Activated T-cell treated with anti-CD3 and anti-CD28 coated beads for 4 hours (primary cell): ENCODE results near the gene BRMS1.

Source experiments
- DNase-seq: peaks from one replicate; pipeline ENCODE4 v3.0.0-alpha.2; 2020

Gene BRMS1

GRCh38 chr11:66336234-66337102 lies 8.4 kb downstream of the BRMS1 start, which contains the start of gene RIN1:
Gene RIN1, minus strand, starts transcription at chr11:66336434. Its CDS starts 32 bp downstream, at chr11:66336402.
- DNase-seq = no peak

- no peak for DNase-seq
Observed at GRCh38 chr11:66335531-66336233, 9.2 kb downstream of the BRMS1 start.

- DNase-seq = no peak
Observed at GRCh38 chr11:66334605-66335442, 10.1 kb downstream of the BRMS1 start.

DNA sequence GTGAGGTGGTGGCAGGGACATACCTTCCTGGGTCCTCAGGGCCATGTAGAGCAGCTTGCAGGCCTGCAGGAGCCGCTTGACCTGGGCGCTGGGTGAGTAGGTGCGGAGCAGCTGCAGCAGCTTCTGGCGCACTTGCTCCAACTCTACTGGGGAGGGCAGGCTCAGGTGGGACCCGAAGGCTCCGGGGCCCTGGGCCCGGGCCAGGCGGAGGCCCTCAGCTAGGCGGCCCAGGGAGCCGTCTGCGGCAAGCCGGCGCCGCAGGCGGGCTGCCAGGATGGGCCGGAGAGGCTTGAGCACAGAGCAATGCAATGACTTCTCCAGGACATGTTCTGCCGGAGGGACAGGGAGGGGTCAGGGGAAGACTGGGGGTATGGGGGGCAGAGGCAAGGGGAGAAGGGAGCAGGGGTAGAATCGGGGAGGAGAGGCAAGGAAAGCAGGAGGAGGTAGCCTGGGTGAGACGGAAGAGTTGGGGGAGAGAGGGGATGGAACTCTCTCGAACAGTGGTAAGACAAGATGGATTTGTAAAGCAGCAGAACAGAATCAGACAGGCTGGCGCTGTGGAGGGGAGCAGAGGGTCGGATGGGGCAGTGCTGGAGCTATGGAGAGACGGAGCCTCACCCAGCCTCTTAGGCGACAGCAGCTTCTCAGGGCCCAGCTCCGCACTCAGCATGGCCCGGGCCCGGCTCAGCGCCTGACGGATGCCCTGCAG lies 10.9 kb downstream of the BRMS1 start:
- DNase-seq = no peak

GRCh38 chr11:66333220-66333877 lies 11.6 kb downstream of the BRMS1 start:
- no peak for DNase-seq

DNA sequence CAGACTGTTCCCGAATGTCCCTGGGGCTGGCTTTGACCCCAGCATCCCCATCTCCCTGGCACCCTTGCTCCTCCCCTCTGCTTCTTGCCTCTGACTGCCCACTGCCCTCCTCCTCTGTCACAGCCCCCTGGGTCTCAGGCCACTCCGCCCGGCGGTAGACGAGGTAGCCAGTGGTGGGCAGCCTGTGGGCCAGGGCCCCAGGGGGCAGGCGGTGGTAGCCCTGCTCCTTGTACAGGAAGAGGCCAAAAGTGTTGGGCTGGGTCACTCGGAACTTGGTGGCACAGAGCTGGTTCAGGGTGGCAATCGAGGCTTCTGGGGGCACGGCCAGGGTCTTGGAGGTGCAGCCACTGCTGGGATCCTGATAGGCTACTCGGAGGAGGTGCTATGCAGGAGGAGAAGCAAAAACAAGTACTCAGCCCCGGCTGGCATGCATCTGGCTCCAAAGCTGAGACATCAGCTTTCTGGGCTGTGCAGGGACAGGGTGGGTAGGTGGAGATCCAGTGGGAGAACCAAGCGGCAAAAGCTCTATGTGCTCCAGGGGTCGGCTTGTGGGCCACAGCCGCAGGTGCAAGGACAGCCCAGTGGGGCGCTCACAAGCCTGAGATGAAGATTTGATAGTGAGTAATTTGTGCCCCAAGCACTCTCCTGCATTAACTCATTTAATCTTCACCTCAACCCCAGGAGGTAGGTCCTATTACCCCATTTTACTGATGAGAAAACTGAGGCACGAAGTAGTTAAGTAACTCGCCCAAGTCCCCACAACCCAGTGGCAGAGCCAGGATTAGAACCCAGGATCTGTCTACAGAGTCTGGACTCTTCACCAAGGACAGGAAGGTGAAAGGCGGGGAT lies 12.3 kb downstream of the BRMS1 start:
- DNase-seq = no peak

DNA sequence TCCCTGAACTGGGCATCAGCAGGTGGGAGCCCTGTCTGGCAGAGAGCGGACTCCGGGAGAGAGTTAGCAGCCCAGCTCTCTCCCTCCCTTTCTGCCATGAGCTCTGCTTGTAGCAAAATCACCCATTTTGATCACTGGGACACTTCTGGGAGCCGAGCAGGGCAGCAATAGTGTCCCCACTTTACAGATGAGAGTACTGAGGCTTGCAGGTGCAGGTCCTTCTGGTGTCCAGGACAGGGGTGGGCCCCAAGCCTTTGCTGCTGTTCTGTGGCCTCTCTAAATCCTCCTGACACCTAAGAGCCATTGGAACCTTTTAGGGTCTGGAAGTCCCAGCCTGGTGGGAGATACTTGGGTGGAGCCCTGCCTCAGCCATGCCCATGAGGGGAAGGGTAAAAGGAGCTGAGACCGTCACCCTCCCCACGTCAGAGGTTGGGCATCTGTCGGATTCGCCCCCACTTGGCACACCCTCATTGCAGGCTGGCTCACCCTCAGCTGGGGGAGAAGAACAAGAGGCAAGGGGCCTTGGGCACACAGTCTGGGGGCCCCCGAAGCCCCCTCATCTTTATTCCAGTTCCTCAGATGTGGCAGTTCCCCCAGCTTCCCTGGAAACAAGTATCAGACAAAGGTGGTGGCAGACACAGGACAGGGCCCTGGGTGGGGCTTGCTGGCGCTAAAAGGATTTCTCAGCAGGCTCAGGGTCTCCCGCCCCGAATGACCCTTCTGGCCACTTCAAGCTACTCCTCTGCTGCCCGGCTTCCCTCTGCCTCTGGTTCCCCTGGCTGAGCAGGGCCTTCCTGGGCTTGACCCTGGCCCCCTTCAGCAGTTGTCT lies 13.1 kb downstream of the BRMS1 start:
- no peak for DNase-seq

DNA sequence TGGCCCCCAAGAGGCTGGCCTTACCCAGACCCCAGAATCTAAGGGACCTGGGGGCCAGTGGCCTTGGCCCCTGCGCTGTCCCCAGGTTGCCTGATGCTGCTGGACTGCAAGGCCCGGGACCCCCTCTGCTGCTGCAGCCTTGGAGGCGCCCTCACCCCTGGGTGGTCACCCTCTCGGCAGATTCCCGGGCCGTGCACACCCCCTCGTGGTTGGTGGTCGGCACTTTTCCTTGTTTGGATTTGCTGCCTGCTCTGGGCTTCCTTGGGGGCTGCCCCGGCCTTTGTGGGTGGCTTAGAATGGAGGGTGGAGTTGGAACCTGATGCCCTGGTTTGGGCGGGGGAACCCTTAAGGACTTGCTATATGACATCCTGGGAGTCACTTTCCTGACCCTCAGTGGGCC lies 14.0 kb downstream of the BRMS1 start:
- no peak for DNase-seq

DNA sequence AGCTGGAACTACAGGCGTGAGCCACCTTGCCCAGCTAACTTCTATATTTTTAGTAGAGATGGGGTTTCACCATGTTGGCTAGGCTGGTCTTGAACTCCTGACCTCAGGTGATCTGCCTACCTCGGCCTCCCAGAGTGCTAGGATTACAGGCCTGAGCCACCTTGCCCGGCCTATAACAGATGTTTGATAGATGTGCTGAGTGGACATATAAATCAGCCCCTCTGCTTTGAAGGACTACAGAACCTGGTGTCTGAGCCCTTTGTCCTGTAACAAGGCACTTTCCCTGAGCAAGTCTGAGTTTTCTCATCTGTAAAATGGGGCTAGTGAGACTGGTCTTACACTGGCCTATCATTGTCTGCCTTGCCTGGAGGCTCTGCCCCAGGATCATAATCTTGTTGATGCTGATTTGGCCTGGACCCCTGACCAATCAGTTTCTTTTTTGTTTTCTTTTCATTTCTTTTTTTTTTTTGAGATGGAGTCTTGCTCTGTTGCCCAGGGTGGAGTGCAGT lies 15.7 kb downstream of the BRMS1 start:
- no peak for DNase-seq

DNA sequence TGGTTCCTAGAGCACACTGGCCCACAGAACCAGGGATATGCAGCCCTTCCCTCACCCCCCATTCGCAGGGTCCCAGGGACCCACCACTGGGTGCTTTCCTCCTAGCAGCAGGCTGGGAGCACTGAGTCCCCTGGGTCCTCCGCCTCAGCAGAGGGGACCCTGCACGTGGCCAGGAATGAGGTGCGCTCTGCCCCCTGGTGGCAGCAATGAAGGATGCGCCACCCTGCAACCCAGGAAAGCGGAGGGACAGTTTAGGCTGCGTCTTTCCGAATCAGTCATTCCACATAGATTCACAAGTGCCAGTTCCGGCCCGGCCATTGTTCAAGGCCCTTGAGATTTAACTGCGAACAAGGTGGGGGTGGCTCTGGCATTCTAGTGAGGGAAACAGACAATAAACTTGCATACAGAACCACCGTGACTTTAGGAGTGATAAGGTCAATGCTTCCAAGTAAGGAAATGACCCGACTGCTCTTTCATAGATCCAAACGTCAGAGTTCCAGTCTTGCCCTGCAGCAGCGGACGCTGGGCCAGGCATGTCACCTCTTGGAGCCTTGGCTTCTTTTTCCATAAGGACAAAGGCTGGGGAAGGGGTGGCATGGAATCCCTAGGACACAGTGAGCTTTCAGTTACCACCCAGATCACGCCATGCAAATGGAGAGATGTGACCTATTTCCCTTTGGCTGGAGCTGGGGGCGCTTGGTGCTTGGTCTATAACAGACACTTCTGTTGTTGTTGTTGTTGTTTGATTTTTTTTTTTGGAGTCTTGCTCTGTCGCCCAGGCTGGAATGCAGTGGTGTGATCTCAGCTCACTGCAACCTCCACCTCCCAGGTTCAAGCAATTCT lies 16.4 kb downstream of the BRMS1 start:
- peak; percentile 72 for DNase-seq

DNA sequence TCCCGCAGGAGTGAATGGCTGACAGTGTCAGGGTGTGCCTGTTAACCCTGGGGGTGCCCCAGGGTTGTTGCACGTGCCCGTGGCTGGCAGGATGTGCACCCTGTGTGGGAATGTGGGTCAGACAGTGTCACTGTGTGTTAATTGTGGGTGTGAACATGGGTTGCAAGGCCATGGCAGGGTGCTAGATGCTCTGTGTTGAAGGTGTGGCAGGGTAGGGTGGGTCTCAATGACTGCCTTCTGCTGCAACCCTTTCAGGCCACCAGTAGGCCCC lies 16.9 kb downstream of the BRMS1 start:
- no peak for DNase-seq

GRCh38 chr11:66327171-66328030 lies 17.5 kb downstream of the BRMS1 start:
- no peak for DNase-seq

DNA sequence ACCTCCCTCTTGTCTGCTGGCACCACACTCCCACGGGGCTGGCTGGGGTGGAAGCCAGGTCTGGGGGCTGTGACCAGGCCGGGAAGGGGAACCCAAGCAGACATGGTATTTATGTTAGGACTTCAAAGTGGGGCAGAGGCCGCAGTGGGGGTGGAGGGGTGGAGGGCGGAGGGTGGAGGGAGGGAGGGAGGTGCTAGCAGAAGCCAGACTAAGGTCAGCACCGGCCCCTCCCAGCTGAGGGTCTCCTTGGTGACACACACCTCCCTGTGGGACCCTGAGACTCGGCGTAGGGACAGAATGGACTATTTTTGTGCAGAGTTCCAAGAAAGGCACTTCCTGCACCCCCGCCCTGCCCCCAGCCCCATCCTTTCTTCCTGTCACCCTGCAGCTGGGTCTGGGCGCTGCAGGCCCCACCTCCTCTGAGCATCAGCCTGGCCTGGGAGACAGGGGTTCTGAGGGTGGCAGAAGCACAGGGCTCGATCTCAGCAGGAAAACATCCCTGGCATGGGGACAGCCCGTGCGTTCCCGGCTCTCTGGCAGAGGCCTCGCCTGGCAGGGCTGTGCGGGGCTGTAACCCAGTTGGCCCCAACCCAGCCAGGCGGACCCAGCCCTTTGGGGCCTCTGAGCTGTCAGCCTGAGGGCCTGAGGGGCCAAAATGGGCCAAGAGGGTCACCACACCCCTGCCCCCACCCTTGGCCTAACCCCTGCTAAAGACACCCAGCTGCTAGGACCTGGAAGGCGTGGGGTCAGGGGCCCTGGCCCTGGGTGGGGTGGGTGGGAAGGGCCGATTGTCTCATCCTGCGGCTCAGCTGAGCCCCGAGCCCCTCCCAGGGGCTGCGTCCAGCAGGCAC lies 18.4 kb downstream of the BRMS1 start:
- no peak for DNase-seq

GRCh38 chr11:66325263-66325671 lies 19.6 kb downstream of the BRMS1 start:
- no peak for DNase-seq

GRCh38 chr11:66324664-66325063 lies 20.2 kb downstream of the BRMS1 start:
- no peak for DNase-seq

- DNase-seq = no peak
Observed at GRCh38 chr11:66323684-66324083, 21.2 kb downstream of the BRMS1 start.

DNA sequence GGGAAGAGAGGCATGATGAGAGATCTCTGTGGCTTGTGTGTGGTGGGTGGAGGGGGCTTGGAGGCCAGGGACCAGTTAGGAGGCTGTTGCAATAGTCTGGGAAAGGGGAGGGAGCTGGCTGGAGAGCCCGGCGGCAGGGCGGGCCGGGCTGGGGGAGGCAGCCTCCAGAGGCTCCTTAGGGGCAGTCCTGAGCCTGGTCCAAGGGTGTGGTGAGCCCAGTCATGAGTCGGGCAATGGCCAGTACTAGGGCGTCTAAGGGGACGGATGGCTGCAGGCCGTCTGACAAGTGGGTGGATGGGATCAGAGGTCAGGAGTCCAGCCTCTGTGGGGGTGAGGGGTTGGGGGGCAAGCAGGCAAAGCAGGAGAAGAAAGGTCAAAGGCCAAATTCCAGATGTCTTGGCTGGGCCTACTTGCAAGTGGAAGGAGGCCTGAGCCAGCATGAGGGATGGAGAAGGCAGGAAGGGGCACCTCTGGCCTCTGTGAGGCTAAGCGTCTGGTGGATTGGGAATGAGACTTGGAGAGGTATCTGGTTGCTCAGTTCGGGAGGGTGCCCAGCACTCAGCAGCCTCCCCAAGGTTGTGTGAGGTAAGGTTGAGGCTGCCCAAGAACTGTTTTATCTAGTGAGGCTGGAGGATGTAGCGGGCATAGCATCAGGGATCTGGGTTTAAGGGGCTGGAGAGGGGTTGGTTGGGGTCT lies 22.0 kb downstream of the BRMS1 start:
- no peak for DNase-seq
